K562 (cell line): Measurements from ENCODE around the gene ARF5. TPM values are rescaled to one million over a fixed set of nuclear protein-coding genes. Genes with fewer than 3 reads are reported as not detected.

ENCODE experiments used
- ATAC-seq: fragments of 200-7000 bp; cut with Tn5 transposase; 3 replicates; pipeline ENCODE4 v1.9.1; 2020; ENCODE audit warnings: moderate library complexity
- BruUV-seq: library from RNA; stranded (reverse); fragments of 400-500 nt; replicated peaks from 2 replicates; lab custom pipeline; 2021; lab: Mats Ljungman, UMichigan
- CTCF ChIA-PET: fragments of 300-600 bp; formaldehyde crosslinking; extraction: SDS; loops from one replicate; lab custom pipeline; 2021; ENCODE audit warnings: low intra/inter-chr PET ratio; lab: Yijun Ruan, JAX
- POLR2A ChIA-PET: fragments of 300-600, 350-650 bp; sonication (Branson Sonifier 250); formaldehyde crosslinking; extraction: SDS; loops from one replicate; lab custom pipeline; 2021; ENCODE audit warnings: antibody characterized with exemption, inconsistent platforms; lab: Yijun Ruan, JAX
- DNase-seq, 4 experiments: peaks; one replicate each; pipeline versions ENCODE4 v3.0.0 to v3.0.0-alpha.2; 2011 to 2018; ENCODE audit warnings: low spot score in 3 of 4, mixed read lengths in 3 of 4; ENCODE audit errors: extremely low read depth in 1 of 4
- FAIRE-seq: peaks from 2 replicates; lab custom pipeline; 2011; peaks lifted over from hg19 to GRCh38; lab: Jason Lieb, UNC
- H2AFZ ChIP-seq: 2 replicates; pipeline ENCODE4 v1.6.0; 2011; ENCODE audit warnings: low read depth, low read length, control low read depth, inconsistent platforms
- H3K27ac ChIP-seq: fragments of 200-600 bp; 3 replicates; pipeline ENCODE4 v1.8.0; 2011; ENCODE audit warnings: low read depth, mild to moderate bottlenecking, control low read depth, inconsistent platforms, low read length, moderate library complexity, mixed read lengths; ENCODE audit errors: extremely low read depth
- H3K27me3 ChIP-seq, 2 experiments: fragments of 300-600 bp in 1 of 2; 2 replicates in 1 of 2; 3 replicates in 1 of 2; pipeline versions ENCODE4 v1.6.0 to v1.8.0; 2011; ENCODE audit warnings: inconsistent platforms in 2 of 2, low read length in 2 of 2, mild to moderate bottlenecking in 1 of 2, mixed read lengths in 1 of 2, moderate library complexity in 1 of 2; ENCODE audit not compliant: control insufficient read depth in 2 of 2, insufficient read depth in 2 of 2
- H3K36me3 ChIP-seq: fragments of 300-600 bp; 3 replicates; pipeline ENCODE4 v1.8.0; 2011; ENCODE audit warnings: mild to moderate bottlenecking, low read length, inconsistent platforms; ENCODE audit not compliant: control insufficient read depth, insufficient read depth
- H3K4me1 ChIP-seq, 2 experiments: fragments of 200-600 bp in 1 of 2; replicated peaks in 1 of 2; 2 replicates in 1 of 2; 3 replicates in 1 of 2; pipeline versions ENCODE4 v1.5.1 to v1.8.0; 2011; ENCODE audit warnings: inconsistent platforms in 2 of 2, low read length in 2 of 2, mild to moderate bottlenecking in 1 of 2, mixed read lengths in 1 of 2, moderate library complexity in 1 of 2; ENCODE audit not compliant: control insufficient read depth in 2 of 2, insufficient read depth in 2 of 2
- H3K4me2 ChIP-seq: 2 replicates; pipeline ENCODE4 v1.6.1; 2011; ENCODE audit warnings: low read length, control low read depth, inconsistent platforms, mixed read lengths; ENCODE audit not compliant: insufficient read depth
- H3K4me3 ChIP-seq: fragments of 200-600 bp; sonication (generic), shearing (Covaris generic); 2 replicates; pipeline ENCODE4 v1.5.1; 2016; ENCODE audit warnings: control low read depth, inconsistent platforms
- H3K79me2 ChIP-seq: fragments of 200-600 bp; 3 replicates; pipeline ENCODE4 v1.8.0; 2011; ENCODE audit warnings: low read length, inconsistent platforms; ENCODE audit not compliant: control insufficient read depth, insufficient read depth
- H3K9ac ChIP-seq, 2 experiments: 2 replicates each; pipeline versions ENCODE4 v1.6.0 to v1.6.1; 2011; ENCODE audit warnings: low read depth in 2 of 2, low read length in 2 of 2, control low read depth in 1 of 2, inconsistent platforms in 1 of 2, mild to moderate bottlenecking in 1 of 2, mixed read lengths in 1 of 2; ENCODE audit not compliant: insufficient read depth in 1 of 2
- H3K9me1 ChIP-seq: one replicate; pipeline ENCODE4 v1.6.0; 2011; ENCODE audit warnings: inconsistent platforms, mild to moderate bottlenecking, low read length, moderate library complexity; ENCODE audit not compliant: control insufficient read depth, insufficient read depth
- H3K9me3 ChIP-seq: replicated peaks from 2 replicates; pipeline ENCODE4 v1.5.1; 2011; ENCODE audit warnings: low read depth, low read length, inconsistent platforms; ENCODE audit not compliant: control insufficient read depth, insufficient read depth
- H4K20me1 ChIP-seq: replicated peaks from 2 replicates; pipeline ENCODE4 v1.6.1; 2011; ENCODE audit warnings: low read length, inconsistent platforms, mixed read lengths; ENCODE audit not compliant: control insufficient read depth, insufficient read depth
- DNMT1 ChIP-seq: fragments of 450-650 bp; IDR thresholded peaks from 2 replicates; pipeline ENCODE4 v1.6.1; 2016; ENCODE audit warnings: antibody characterized with exemption, mild to moderate bottlenecking
- FOXJ2 ChIP-seq: fragments of 200-800 bp; sonication (Bioruptor generic); IDR thresholded peaks from 2 replicates; pipeline ENCODE4 v1.6.1; 2016; ENCODE audit warnings: missing genetic modification characterization, missing compliant biosample characterization
- KLF13 ChIP-seq: fragments of 450-650 bp; IDR thresholded peaks from 2 replicates; pipeline ENCODE4 v1.6.1; 2016; ENCODE audit warnings: missing genetic modification characterization, low read depth, mild to moderate bottlenecking, missing compliant biosample characterization, moderate library complexity, borderline replicate concordance
- PRDM10 ChIP-seq: fragments of 450-650 bp; IDR thresholded peaks from 2 replicates; pipeline ENCODE4 v1.6.1; 2018; ENCODE audit not compliant: partially characterized antibody
- RBM39 ChIP-seq: fragments of 200-400 bp; formaldehyde crosslinking; optimal IDR thresholded peaks from 2 replicates; pipeline ENCODE3; 2018; ENCODE audit warnings: low read depth, low read length
- RNF219 ChIP-seq: fragments of 250-450 bp; sonication (Bioruptor Pico); IDR thresholded peaks from 2 replicates; pipeline ENCODE4 v1.5.0; 2022; ENCODE audit warnings: mild to moderate bottlenecking
- ZBTB40 ChIP-seq, 2 experiments: fragments of 450-650 bp in 1 of 2; sonication (generic) in 1 of 2; formaldehyde crosslinking in 1 of 2; IDR thresholded peaks; 2 replicates each; pipeline versions ENCODE4 v1.7.1 to v1.9.0; 2016 to 2022; ENCODE audit warnings: inconsistent platforms in 1 of 2, mild to moderate bottlenecking in 1 of 2, missing genetic modification reagents in 1 of 2
- WGBS: fragments of 100-300 bp; shearing (Covaris generic); methylation state at CpG from one replicate; pipeline ENCODE4 v1.1.6; 2016; ENCODE audit warnings: low coverage, mixed read lengths; ENCODE audit not compliant: insufficient coverage; ENCODE audit errors: missing lambda C conversion rate; 5-methylcytosine and 5-hydroxymethylcytosine counted together
- in situ Hi-C: fragments of 300-500 bp; cut with MboI; formaldehyde crosslinking; loops from 4 replicates; pipeline ENCODE4 v1.15.0; 2018; ENCODE audit warnings: inconsistent platforms, mixed read lengths
- intact Hi-C: fragments of 100-400 bp; cut with micrococcal nuclease; formaldehyde crosslinking; loops from 2 replicates; pipeline ENCODE4 v1.14.2; 2022
- polyA plus RNA-seq, 8 experiments: library from polyadenylated mRNA; depleted of rRNA in 4 of 8; stranded (reverse) in 5 of 8; unstranded in 3 of 8; fragments of >200 nt; fragmentation: Nextera tagmentation in 2 of 8; fragmentation: Illumina TruSeq in 1 of 8; extraction: Ambion mirVana in 2 of 8; extraction: Trizol in 1 of 8; gene quantifications; 2 replicates each; pipeline versions ENCODE4 v1.2.1 to v1.2.3, GENCODE V29; 2011 to 2014; ENCODE audit warnings: inconsistent platforms in 1 of 8, missing spikeins in 1 of 8
- total RNA-seq, 7 experiments: library from RNA; depleted of rRNA in 6 of 7; stranded (reverse); fragments of >200 nt in 6 of 7; fragmentation: Illumina TruSeq in 2 of 7; extraction: Trizol in 2 of 7; gene quantifications; 2 replicates each; pipeline versions ENCODE4 v1.2.1 to v1.2.3, GENCODE V29; 2011 to 2021; ENCODE audit warnings: low replicate concordance in 1 of 7

Gene ARF5
- total and polyA plus RNA-seq, 9 of the 15 experiments (the other 6 are each of a cell fraction or from before 2014, with no cell fraction given) = 8.1 to 290 (median 125) TPM

- intact Hi-C loops = no loop called here
- BruUV-seq = no TSS peak
- no peak for FAIRE-seq
- no peak for TF ChIP-seq PRDM10
- no peak for TF ChIP-seq RBM39
- TF ChIP-seq RNF219 (CRISPR knock-in tag) = no peak
- TF ChIP-seq FOXJ2 = no peak
- no peak for TF ChIP-seq ZBTB40 (IDR thresholded peaks at IDR 0.05)
- no peak for TF ChIP-seq ZBTB40 (CRISPR knock-in tag; IDR thresholded peaks at IDR 0.05)
- no peak for TF ChIP-seq DNMT1
- TF ChIP-seq KLF13 = no peak
These were observed 30.6 kb downstream of the ARF5 start for GRCh38 chr7:127618775-127619174.

More at GRCh38 chr7:127618775-127619174, 30.6 kb downstream of the ARF5 start:
- no peak overlapping the region for H3K9ac ChIP-seq
- no peak overlapping the region for H3K27ac ChIP-seq
- no peaks in the 10 kb centered on the region for H3K36me3 ChIP-seq
- no peaks in the 10 kb centered on the region for H3K79me2 ChIP-seq
- in situ Hi-C loops = no loop called here
- DNase-seq (no peak), ATAC-seq (no peak)
- 0% methylated on average over 1 of the region's 1 CpG for WGBS
- no peak overlapping the region for H2AFZ ChIP-seq
- no peaks in the 10 kb centered on the region for H3K9me3 ChIP-seq
- POLR2A ChIA-PET = no interaction called here
- H3K4me2 ChIP-seq = no peak overlapping the region
- H3K9me1 ChIP-seq = no peaks in the 10 kb centered on the region
- H3K27me3 ChIP-seq = peaks cover 46 to 63% of the 10 kb centered on the region in 2 experiments
- H4K20me1 ChIP-seq = no peaks in the 10 kb centered on the region
- CTCF ChIA-PET = no interaction called here
- H3K4me3 ChIP-seq = no peak overlapping the region
- no peaks in the 10 kb centered on the region for H3K4me1 ChIP-seq
